Measurements from ENCODE around the gene ITGB1BP1. TPM values are rescaled to one million over a fixed set of nuclear protein-coding genes. Genes with fewer than 3 reads are reported as not detected.

Gene ITGB1BP1
- total RNA-seq, 1 experiment from 2014 or later: 32.7 TPM

DNA sequence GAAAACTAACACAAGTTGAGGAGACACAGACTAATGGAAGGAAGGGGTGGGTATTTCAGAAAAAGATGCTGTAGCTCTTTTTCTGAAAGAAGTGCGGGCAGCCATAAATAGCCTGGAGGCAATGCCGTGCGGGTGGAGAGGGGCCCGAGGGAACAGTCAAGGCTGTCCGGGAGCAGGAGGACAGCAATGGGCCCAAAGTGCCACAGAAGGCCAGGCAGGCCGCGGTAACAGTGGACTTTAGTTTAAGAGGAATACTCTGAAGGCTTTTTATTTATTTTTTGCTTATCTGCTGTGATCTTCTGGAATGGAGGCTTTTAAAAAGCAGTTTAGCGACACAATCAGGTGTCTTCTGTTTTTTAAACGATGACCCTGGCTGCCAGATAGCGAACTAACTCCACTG, 2.8 kb downstream of the ITGB1BP1 start:
- ATAC-seq (no peak), DNase-seq (ENCODE audit: low spot score) (no peak)
- ChIA-PET CTCF (no interaction called here), POLR2A (no interaction called here)
- Mint-ChIP-seq H3K4me1 (peaks cover 9% of the 10 kb centered on the region), H3K27ac (no peak overlapping the region; the same call in 1 of the 2 replicates), H3K27me3 (ENCODE audit: low read depth) (peaks cover 11% of the 10 kb centered on the region; the same call in 1 of the 2 replicates), H3K9me3 (no peaks in the 10 kb centered on the region), H3K4me3 (no peak overlapping the region), H3K36me3 (no peaks in the 10 kb centered on the region; the same call in 1 of the 2 replicates)
- TF ChIP-seq RELA (CRISPR knock-in tag; IDR thresholded peaks at IDR 0.05; ENCODE audit: borderline replicate concordance) (no peak), GABPB1 (CRISPR knock-in tag; IDR thresholded peaks at IDR 0.05) (peak; percentile 42; the same call in 1 of the 2 replicates)

GRCh38 chr2:9419541-9419940, 3.8 kb downstream of the ITGB1BP1 start:
- ATAC-seq: no peak
- TF ChIP-seq AFF4 (CRISPR knock-in tag; IDR thresholded peaks at IDR 0.05; ENCODE audit: borderline replicate concordance): no peak
- TF ChIP-seq SP1 (CRISPR knock-in tag; conservative IDR thresholded peaks at IDR 0.05): no peak
- no peak for TF ChIP-seq GABPB1 (CRISPR knock-in tag; IDR thresholded peaks at IDR 0.05)
- no peak for TF ChIP-seq ZNF138 (CRISPR knock-in tag; conservative IDR thresholded peaks at IDR 0.05)
- TF ChIP-seq AR (CRISPR knock-in tag; IDR thresholded peaks at IDR 0.05): no peak
- H3K27ac Mint-ChIP-seq: no peak overlapping the region
- no peaks in the 10 kb centered on the region for H3K9me3 Mint-ChIP-seq
- peaks cover 9% of the 10 kb centered on the region for H3K4me1 Mint-ChIP-seq
- ChIA-PET POLR2A (no interaction called here), CTCF (no interaction called here)
- H3K4me3 Mint-ChIP-seq: no peak overlapping the region
- DNase-seq (ENCODE audit: low spot score): no peak
- H3K27me3 Mint-ChIP-seq (ENCODE audit: low read depth): peaks cover 11% of the 10 kb centered on the region; the same call in 1 of the 2 replicates
- H3K36me3 Mint-ChIP-seq: no peaks in the 10 kb centered on the region; the same call in 1 of the 2 replicates

- H3K9me3 Mint-ChIP-seq: no peaks in the 10 kb centered on the region
- ATAC-seq: no peak
- CTCF ChIA-PET: no interaction called here
These were observed 4.6 kb downstream of the ITGB1BP1 start for GRCh38 chr2:9418746-9419145.

More at GRCh38 chr2:9418746-9419145, 4.6 kb downstream of the ITGB1BP1 start:
- Mint-ChIP-seq H3K4me3 (no peak overlapping the region), H3K27me3 (ENCODE audit: low read depth) (peaks cover 11% of the 10 kb centered on the region; the same call in 1 of the 2 replicates), H3K27ac (no peak overlapping the region), H3K36me3 (no peaks in the 10 kb centered on the region; the same call in 1 of the 2 replicates), H3K4me1 (peaks cover 9% of the 10 kb centered on the region)
- TF ChIP-seq, protein P1, sequence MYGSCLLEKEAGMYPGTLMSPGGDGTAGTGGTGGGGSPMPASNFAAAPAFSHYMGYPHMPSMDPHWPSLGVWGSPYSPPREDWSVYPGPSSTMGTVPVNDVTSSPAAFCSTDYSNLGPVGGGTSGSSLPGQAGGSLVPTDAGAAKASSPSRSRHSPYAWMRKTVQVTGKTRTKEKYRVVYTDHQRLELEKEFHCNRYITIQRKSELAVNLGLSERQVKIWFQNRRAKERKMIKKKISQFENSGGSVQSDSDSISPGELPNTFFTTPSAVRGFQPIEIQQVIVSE (CRISPR knock-in tag; IDR thresholded peaks at IDR 0.05; ENCODE audit: borderline replicate concordance): no peak
- TF ChIP-seq ZNF121 (CRISPR knock-in tag; IDR thresholded peaks at IDR 0.05): 0 out of 2 replicates have a peak, but pooled peaks have one; percentile 5
- TF ChIP-seq, protein P2, sequence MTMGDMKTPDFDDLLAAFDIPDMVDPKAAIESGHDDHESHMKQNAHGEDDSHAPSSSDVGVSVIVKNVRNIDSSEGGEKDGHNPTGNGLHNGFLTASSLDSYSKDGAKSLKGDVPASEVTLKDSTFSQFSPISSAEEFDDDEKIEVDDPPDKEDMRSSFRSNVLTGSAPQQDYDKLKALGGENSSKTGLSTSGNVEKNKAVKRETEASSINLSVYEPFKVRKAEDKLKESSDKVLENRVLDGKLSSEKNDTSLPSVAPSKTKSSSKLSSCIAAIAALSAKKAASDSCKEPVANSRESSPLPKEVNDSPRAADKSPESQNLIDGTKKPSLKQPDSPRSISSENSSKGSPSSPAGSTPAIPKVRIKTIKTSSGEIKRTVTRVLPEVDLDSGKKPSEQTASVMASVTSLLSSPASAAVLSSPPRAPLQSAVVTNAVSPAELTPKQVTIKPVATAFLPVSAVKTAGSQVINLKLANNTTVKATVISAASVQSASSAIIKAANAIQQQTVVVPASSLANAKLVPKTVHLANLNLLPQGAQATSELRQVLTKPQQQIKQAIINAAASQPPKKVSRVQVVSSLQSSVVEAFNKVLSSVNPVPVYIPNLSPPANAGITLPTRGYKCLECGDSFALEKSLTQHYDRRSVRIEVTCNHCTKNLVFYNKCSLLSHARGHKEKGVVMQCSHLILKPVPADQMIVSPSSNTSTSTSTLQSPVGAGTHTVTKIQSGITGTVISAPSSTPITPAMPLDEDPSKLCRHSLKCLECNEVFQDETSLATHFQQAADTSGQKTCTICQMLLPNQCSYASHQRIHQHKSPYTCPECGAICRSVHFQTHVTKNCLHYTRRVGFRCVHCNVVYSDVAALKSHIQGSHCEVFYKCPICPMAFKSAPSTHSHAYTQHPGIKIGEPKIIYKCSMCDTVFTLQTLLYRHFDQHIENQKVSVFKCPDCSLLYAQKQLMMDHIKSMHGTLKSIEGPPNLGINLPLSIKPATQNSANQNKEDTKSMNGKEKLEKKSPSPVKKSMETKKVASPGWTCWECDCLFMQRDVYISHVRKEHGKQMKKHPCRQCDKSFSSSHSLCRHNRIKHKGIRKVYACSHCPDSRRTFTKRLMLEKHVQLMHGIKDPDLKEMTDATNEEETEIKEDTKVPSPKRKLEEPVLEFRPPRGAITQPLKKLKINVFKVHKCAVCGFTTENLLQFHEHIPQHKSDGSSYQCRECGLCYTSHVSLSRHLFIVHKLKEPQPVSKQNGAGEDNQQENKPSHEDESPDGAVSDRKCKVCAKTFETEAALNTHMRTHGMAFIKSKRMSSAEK (CRISPR knock-in tag; IDR thresholded peaks at IDR 0.05; ENCODE audit: borderline replicate concordance): no peak
- DNase-seq (ENCODE audit: low spot score): no peak
- POLR2A ChIA-PET: no interaction called here
